ENCODE measurements around the gene GGT7. TPM values are rescaled to one million over a fixed set of nuclear protein-coding genes. Genes with fewer than 3 reads are reported as not detected.

Gene GGT7
- total and polyA plus RNA-seq, 9 of the 15 experiments (the other 6 are each of a cell fraction or from before 2014, with no cell fraction given): 0.04 to 18.3 (median 5.9) TPM

- POLR2A ChIA-PET: interaction anchor here (0.5 to 2.8 kb wide), 10 partner anchors 11 to 1405 kb away, joined by 3 to 14 read pairs (median 4); partner anchors contain the start of gene NCOA6
- FAIRE-seq (peak; percentile 96), DNase-seq (ENCODE audit: extremely low read depth in 1 of 4, low spot score in 3 of 4) (peak in 2 of 4 experiments; percentile 27 to 96), ATAC-seq (peak; percentile 60)
- Histone ChIP-seq H3K9ac (ENCODE audit: insufficient read depth in 1 of 2, low read depth in 2 of 2, low read length in 2 of 2) (peak within 1 kb of the TSS; percentile 89 to 98), H3K27me3 (ENCODE audit: control insufficient read depth in 2 of 2, insufficient read depth in 2 of 2, low read length in 2 of 2) (no peaks in the 10 kb centered on the region; a peak in 1 of 5 replicates), H3K4me3 (peak within 1 kb of the TSS; percentile 90), H3K4me1 (replicated peaks in 1 of 2; ENCODE audit: control insufficient read depth in 2 of 2, insufficient read depth in 2 of 2, low read length in 2 of 2) (peaks cover 43 to 45% of the 10 kb centered on the region in 2 experiments; a peak in 4 of 5 replicates), H3K36me3 (ENCODE audit: control insufficient read depth, insufficient read depth, low read length) (peaks cover 10% of the 10 kb centered on the region; the same call in 2 of the 3 replicates), H3K9me3 (replicated peaks; ENCODE audit: control insufficient read depth, insufficient read depth, low read depth, low read length) (no peaks in the 10 kb centered on the region), H3K9me1 (ENCODE audit: control insufficient read depth, insufficient read depth, low read length) (no peaks in the 10 kb centered on the region), H2AFZ (ENCODE audit: low read depth, low read length) (peak within 1 kb of the TSS; percentile 89), H4K20me1 (replicated peaks; ENCODE audit: control insufficient read depth, insufficient read depth, low read length) (no peaks in the 10 kb centered on the region), H3K27ac (ENCODE audit: extremely low read depth, low read depth, low read length) (peak within 1 kb of the TSS; percentile 85), H3K79me2 (ENCODE audit: control insufficient read depth, insufficient read depth, low read length) (peaks cover 50% of the 10 kb centered on the region), H3K4me2 (ENCODE audit: insufficient read depth, low read length) (peak within 1 kb of the TSS; percentile 99)
- BruUV-seq (replicated peaks): TSS peak; percentile 73
- CTCF ChIA-PET (ENCODE audit: low intra/inter-chr PET ratio): interaction anchor here (0.7 kb wide), 1 partner anchor 339 kb away, joined by 7 read pairs; no protein-coding TSS in a partner anchor
- in situ Hi-C loops (cut with MboI) (no loop called here), intact Hi-C loops (cut with micrococcal nuclease) (loop anchor here (10.0 kb wide), 1 partner anchor 388 kb away; no protein-coding TSS in a partner anchor)
- WGBS (ENCODE audit: insufficient coverage, low coverage, missing lambda C conversion rate): 1% methylated on average over 59 of the region's 63 CpGs
- TF ChIP-seq ZNF444 (CRISPR knock-in tag; IDR thresholded peaks at IDR 0.05) (no peak), RBBP5 (IDR thresholded peaks at IDR 0.05; ENCODE audit: borderline replicate concordance, insufficient read depth, low read length, poor library complexity, severe bottlenecking) (peak; percentile 88), PTBP1 (IDR thresholded peaks at IDR 0.05; ENCODE audit: low read depth, low read length) (no peak), NFIX (CRISPR knock-in tag; IDR thresholded peaks at IDR 0.05; ENCODE audit: low read depth) (no peak), RUNX1 (IDR thresholded peaks at IDR 0.05; ENCODE audit: low read depth) (no peak), FIP1L1 (IDR thresholded peaks at IDR 0.05; ENCODE audit: low read depth, low read length, poor library complexity, severe bottlenecking) (peak; percentile 55), SMARCE1 (IDR thresholded peaks at IDR 0.05) (peak; percentile 15; the same call in 1 of the 2 replicates), MLX (CRISPR knock-in tag; conservative IDR thresholded peaks at IDR 0.05) (0 out of 4 replicates have a peak, but pooled peaks of 1 of the 2 experiments have one; percentile 24), SUPT5H (IDR thresholded peaks at IDR 0.05) (peak; percentile 83), TARDBP (IDR thresholded peaks at IDR 0.05) (no peak; the same call in 1 of the 2 replicates), MYC (IDR thresholded peaks at IDR 0.05; ENCODE audit: low read depth, low read length) (0 out of 2 replicates have a peak, but pooled peaks have one; percentile 3), MYC (CRISPR knock-in tag; IDR thresholded peaks at IDR 0.05; ENCODE audit: borderline replicate concordance, low read depth) (no peak), IFI16 (CRISPR knock-in tag; IDR thresholded peaks at IDR 0.05) (no peak), U2AF1 (optimal IDR thresholded peaks at IDR 0.05; ENCODE audit: low read depth, low read length) (peak; percentile 40), ZNF764 (CRISPR knock-in tag; IDR thresholded peaks at IDR 0.05; ENCODE audit: low read depth) (no peak), ATF6 (CRISPR knock-in tag; IDR thresholded peaks at IDR 0.05) (peak; percentile 5; the same call in 1 of the 2 replicates), ZNF263 (CRISPR knock-in tag; IDR thresholded peaks at IDR 0.05; ENCODE audit: borderline replicate concordance) (peak; percentile 14; the same call in 1 of the 2 replicates), BCL6 (CRISPR knock-in tag; IDR thresholded peaks at IDR 0.05) (no peak), NR4A1 (CRISPR knock-in tag; IDR thresholded peaks at IDR 0.05) (no peak), NR4A1 (tag; IDR thresholded peaks at IDR 0.05) (no peak)
These were observed 4.0 kb upstream of the GGT7 start, which contains the start of gene ACSS2 for GRCh38 chr20:34876406-34877282. Gene ACSS2 (plus strand): TSS chr20:34876612. CDS start chr20:34876646, 34 bp downstream.
